DOHH2 (cell line): ENCODE data around the gene CPZ.

Experiments
- H3F3A ChIP-seq: fragments of 200-600 bp; sonication (generic), shearing (Covaris generic); 2 replicates; pipeline ENCODE4 v1.6.0; 2016; ENCODE audit warnings: antibody characterized with exemption, mild to moderate bottlenecking; ENCODE audit not compliant: control insufficient read depth, insufficient read depth
- H3K27ac ChIP-seq: fragments of 200-600 bp; sonication (generic); 2 replicates; pipeline ENCODE4 v1.5.1; 2014; ENCODE audit warnings: low read depth, mild to moderate bottlenecking, low read length, moderate library complexity
- H3K27me3 ChIP-seq: fragments of 200-600 bp; sonication (generic); 2 replicates; pipeline ENCODE4 v1.6.1; 2014; ENCODE audit warnings: mild to moderate bottlenecking, low read length, mixed read lengths; ENCODE audit not compliant: control insufficient read depth
- H3K36me3 ChIP-seq: fragments of 200-600 bp; sonication (generic); 2 replicates; pipeline ENCODE4 v1.6.1; 2014; ENCODE audit warnings: mild to moderate bottlenecking, low read length, moderate library complexity, mixed read lengths; ENCODE audit not compliant: control insufficient read depth
- H3K4me1 ChIP-seq: fragments of 200-600 bp; sonication (generic); 2 replicates; pipeline ENCODE4 v1.6.1; 2014; ENCODE audit warnings: mild to moderate bottlenecking, low read length, mixed read lengths; ENCODE audit not compliant: control insufficient read depth
- H3K4me2 ChIP-seq: fragments of 200-600 bp; sonication (generic); 2 replicates; pipeline ENCODE4 v1.6.0; 2014; ENCODE audit warnings: mild to moderate bottlenecking, low read length, moderate library complexity
- H3K4me3 ChIP-seq: fragments of 200-600 bp; sonication (generic); 2 replicates; pipeline ENCODE4 v1.5.1; 2014; ENCODE audit warnings: mild to moderate bottlenecking, low read length, mixed read lengths
- H3K79me2 ChIP-seq: fragments of 200-600 bp; sonication (generic); 2 replicates; pipeline ENCODE4 v1.6.1; 2014; ENCODE audit warnings: mild to moderate bottlenecking, low read length, mixed read lengths; ENCODE audit not compliant: control insufficient read depth
- H3K9me2 ChIP-seq: fragments of 200-600 bp; sonication (generic); replicated peaks from 2 replicates; pipeline ENCODE4 v1.6.1; 2014; ENCODE audit warnings: mild to moderate bottlenecking, low read length, mixed read lengths; ENCODE audit not compliant: control insufficient read depth
- H3K9me3 ChIP-seq: fragments of 200-600 bp; sonication (generic); 2 replicates; pipeline ENCODE4 v1.6.1; 2014; ENCODE audit warnings: antibody characterized with exemption, low read length, mixed read lengths; ENCODE audit not compliant: control insufficient read depth, insufficient read depth
- H4K20me1 ChIP-seq: fragments of 200-600 bp; sonication (generic); 2 replicates; pipeline ENCODE4 v1.6.0; 2014; ENCODE audit warnings: low read depth, mild to moderate bottlenecking, antibody characterized with exemption, low read length, moderate library complexity; ENCODE audit not compliant: control insufficient read depth, insufficient read depth
- EZH2phosphoT487 ChIP-seq: fragments of 200-600 bp; sonication (generic); IDR thresholded peaks from 2 replicates; pipeline ENCODE4 v1.6.1; 2017; ENCODE audit warnings: borderline replicate concordance, mild to moderate bottlenecking, antibody characterized with exemption, low read length, moderate library complexity, mixed read lengths
- TF ChIP-seq, protein P1 (sequence below): fragments of 200-600 bp; sonication (generic); IDR thresholded peaks from one replicate; pipeline ENCODE4 v1.5.1; 2014; ENCODE audit warnings: antibody characterized with exemption, mild to moderate bottlenecking, low read depth, low read length; ENCODE audit not compliant: poor library complexity, severe bottlenecking

CPZ gene

GRCh38 chr4:8643986-8644385 is 51.4 kb downstream of the CPZ start:
- no peaks in the 10 kb centered on the region for H3K36me3 ChIP-seq
- H3K27ac ChIP-seq, result no peak overlapping the region
- no peaks in the 10 kb centered on the region for H3K27me3 ChIP-seq
- no peaks in the 10 kb centered on the region for H3K79me2 ChIP-seq
- H3K9me3 ChIP-seq, result no peaks in the 10 kb centered on the region
- no peaks in the 10 kb centered on the region for H3K9me2 ChIP-seq
- TF ChIP-seq, protein P1, sequence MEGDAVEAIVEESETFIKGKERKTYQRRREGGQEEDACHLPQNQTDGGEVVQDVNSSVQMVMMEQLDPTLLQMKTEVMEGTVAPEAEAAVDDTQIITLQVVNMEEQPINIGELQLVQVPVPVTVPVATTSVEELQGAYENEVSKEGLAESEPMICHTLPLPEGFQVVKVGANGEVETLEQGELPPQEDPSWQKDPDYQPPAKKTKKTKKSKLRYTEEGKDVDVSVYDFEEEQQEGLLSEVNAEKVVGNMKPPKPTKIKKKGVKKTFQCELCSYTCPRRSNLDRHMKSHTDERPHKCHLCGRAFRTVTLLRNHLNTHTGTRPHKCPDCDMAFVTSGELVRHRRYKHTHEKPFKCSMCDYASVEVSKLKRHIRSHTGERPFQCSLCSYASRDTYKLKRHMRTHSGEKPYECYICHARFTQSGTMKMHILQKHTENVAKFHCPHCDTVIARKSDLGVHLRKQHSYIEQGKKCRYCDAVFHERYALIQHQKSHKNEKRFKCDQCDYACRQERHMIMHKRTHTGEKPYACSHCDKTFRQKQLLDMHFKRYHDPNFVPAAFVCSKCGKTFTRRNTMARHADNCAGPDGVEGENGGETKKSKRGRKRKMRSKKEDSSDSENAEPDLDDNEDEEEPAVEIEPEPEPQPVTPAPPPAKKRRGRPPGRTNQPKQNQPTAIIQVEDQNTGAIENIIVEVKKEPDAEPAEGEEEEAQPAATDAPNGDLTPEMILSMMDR, result no peak
- TF ChIP-seq EZH2phosphoT487, result no peak
- H3K4me3 ChIP-seq, result no peak overlapping the region
- no peak overlapping the region for H3K4me2 ChIP-seq
- H3K4me1 ChIP-seq, result no peaks in the 10 kb centered on the region
- no peaks in the 10 kb centered on the region for H4K20me1 ChIP-seq
- no peaks in the 10 kb centered on the region for H3F3A ChIP-seq

- Histone ChIP-seq H3K4me3 (no peak overlapping the region), H3K4me2 (no peak overlapping the region), H3K27ac (no peak overlapping the region), H3K36me3 (no peaks in the 10 kb centered on the region), H3F3A (no peaks in the 10 kb centered on the region), H3K79me2 (no peaks in the 10 kb centered on the region), H3K27me3 (no peaks in the 10 kb centered on the region), H4K20me1 (no peaks in the 10 kb centered on the region), H3K9me2 (no peaks in the 10 kb centered on the region), H3K9me3 (no peaks in the 10 kb centered on the region), H3K4me1 (no peaks in the 10 kb centered on the region)
- TF ChIP-seq, protein P1, result no peak
- no peak for TF ChIP-seq EZH2phosphoT487
Observed at GRCh38 chr4:8644461-8644891, 51.9 kb downstream of the CPZ start.

DNA sequence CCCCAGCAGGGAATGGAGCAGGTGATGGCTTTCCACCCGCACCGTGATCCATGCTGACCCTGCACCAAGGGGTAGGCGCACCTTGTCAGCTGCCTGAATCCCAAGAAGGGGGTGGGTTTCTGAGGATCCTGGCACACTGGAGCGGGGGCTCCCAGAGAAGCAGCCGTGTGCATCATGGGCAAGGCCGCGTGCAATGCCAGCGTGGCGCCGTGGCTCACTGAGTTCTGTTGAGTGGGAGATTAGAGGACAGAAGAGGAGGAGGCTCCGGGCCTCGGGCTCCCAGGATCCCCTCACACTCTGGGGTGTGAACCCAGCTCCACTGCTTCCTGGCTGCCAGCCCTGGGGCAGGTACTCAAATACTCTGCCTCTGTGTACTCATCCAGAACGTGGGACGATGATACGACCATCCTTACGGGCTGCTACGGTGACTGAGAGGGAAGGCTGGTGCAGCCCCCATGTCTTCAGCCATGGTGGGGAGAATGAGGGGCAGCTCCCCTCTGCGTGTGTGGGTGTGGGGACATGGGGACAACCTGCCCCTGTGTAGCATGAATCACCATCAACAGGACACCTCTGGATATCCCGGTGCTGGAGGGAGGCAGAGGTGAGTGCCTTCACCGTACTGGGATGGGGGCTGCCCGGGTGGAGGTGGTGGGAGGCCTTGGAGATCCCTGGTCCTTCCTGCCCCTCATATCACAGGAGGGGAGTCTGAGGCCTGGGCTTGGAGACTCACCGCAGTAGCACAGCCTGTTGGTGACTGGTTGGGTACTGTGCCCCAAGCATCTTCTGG is 52.6 kb downstream of the CPZ start:
- H3K27me3 ChIP-seq, result no peaks in the 10 kb centered on the region
- no peak for TF ChIP-seq EZH2phosphoT487
- TF ChIP-seq, protein P1, result no peak
- H3K4me3 ChIP-seq, result no peak overlapping the region
- H3K79me2 ChIP-seq, result no peaks in the 10 kb centered on the region
- no peaks in the 10 kb centered on the region for H3K9me3 ChIP-seq
- H4K20me1 ChIP-seq, result no peaks in the 10 kb centered on the region
- no peak overlapping the region for H3K27ac ChIP-seq
- H3F3A ChIP-seq, result no peaks in the 10 kb centered on the region
- no peaks in the 10 kb centered on the region for H3K9me2 ChIP-seq
- H3K4me1 ChIP-seq, result no peaks in the 10 kb centered on the region
- no peaks in the 10 kb centered on the region for H3K36me3 ChIP-seq
- H3K4me2 ChIP-seq, result no peak overlapping the region
